ENCODE results near the gene COPA.

- TF ChIP-seq POLR2AphosphoS5 (IDR thresholded peaks at IDR 0.05; ENCODE audit: low read depth, low read length) (no peak), POLR2A (IDR thresholded peaks at IDR 0.05; ENCODE audit: low read depth, low read length) (no peak), TAF1 (IDR thresholded peaks at IDR 0.05; ENCODE audit: low read depth, low read length) (no peak), PAX5 (IDR thresholded peaks at IDR 0.05; ENCODE audit: insufficient read depth, low read length, severe bottlenecking) (no peak)
Observed at GRCh38 chr1:160247053-160247452, 96.0 kb downstream of the COPA start.
